HG03025 (cell line): Measurements from ENCODE around the gene KCNA5.

Experiments used
- ATAC-seq: cut with Tn5 transposase; IDR thresholded peaks from one replicate; pipeline ENCODE4 v1.9.1; 2021; ENCODE audit warnings: mild to moderate bottlenecking, moderate library complexity; ENCODE audit not compliant: unreplicated experiment, low FRiP score

Gene KCNA5

DNA sequence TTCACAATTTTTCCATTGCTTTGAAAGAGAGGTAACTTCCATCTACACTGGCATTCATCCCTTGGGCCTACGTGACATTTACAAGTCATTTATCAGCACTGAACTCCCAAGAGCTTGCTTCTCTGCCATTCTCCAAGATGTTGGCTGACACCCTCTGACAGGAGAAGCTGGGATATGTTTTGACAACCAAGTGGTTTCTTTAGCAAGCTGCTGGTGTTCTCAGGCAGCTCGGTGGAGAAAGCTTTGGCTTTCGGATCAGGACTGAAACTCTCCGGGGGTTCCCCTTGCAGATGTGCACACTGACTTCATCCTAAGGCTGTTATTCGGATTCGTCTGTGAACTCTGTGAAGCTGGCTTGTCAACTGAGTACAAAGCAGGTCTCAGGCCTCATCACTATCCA, 15.7 kb downstream of the KCNA5 start:
- no peak for ATAC-seq

DNA sequence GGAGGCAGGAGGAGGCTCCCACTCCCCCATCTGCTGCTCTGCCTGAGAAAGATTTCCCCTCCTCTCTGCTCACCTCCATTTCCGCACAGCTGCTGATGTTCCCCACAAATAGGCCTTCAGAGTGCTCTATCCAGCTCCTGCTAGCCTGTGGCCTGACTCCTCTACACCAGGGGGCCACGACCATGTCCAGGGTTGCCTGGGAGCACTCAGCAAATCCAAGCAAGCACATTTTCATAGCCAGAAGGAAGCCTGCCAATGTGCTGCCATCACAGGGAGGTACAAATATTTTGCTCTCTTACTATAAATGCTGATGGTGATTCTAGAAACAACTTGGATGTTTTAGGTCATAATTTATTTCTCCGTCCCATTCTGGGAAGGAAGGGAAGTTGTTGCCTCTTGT, 17.3 kb downstream of the KCNA5 start:
- ATAC-seq: no peak

DNA sequence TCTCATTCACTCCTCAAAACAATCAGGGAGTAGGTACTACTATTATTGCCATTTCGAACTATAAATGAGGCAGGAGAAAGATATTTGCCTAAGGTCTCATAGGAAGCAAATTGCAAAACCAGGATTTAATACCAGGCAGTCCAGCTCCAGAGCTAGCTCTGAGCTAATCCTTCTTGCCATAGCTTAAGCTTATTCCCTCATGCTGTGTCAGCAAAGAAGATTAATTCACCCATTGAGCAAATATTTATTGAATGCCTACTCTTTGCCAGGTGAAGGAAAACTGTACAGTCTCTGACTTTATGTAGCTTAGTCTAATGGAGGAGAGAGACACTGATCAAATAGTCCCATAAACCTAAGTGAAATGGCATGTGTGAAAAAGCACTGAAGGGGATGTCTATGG, 19.5 kb downstream of the KCNA5 start:
- no peak for ATAC-seq

DNA sequence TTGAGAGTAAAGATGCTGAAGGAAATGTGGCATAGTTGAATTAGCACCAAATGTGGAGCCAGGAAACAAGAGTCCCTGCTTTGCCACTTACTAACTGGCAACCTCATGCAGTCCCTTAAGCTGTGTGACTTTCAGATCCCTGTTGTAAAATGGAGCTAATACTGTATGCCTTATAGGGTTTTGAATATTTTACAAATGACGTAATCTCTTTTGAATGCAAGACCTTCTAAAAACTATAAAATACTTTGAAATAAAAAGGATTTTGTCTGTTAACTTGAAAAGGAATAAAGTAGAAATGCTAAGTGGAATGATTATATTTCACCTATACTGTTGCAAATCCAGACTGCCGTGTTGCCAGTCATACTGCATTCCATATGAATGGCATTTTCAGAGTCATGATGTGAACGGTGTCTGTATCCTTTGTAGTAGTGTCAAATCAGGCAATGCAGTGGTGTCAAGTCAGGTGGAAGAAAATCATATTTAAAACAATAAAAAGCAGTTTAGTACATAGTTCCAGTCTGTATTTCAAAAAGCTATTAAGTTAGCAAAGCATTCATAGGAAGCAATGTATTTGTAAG, 21.3 kb downstream of the KCNA5 start:
- no peak for ATAC-seq

DNA sequence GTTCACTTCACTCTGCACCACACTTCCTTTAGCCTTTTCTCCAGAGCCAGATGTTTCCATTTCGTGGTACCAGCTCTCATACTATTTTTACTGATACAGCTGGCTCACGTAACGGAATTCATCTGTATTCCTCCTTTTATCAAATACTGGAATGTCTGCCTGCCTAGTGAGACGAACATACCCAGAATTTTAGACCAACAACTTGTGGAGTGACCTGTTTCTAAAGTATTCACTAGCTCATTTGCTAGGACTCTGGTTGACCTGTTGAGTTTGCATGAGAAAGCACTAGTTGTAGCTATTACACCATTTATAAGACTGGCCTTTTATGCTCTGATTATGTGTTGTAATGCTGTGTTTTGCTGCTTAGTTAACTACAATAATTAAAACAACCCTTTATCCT, 22.6 kb downstream of the KCNA5 start:
- no peak for ATAC-seq

DNA sequence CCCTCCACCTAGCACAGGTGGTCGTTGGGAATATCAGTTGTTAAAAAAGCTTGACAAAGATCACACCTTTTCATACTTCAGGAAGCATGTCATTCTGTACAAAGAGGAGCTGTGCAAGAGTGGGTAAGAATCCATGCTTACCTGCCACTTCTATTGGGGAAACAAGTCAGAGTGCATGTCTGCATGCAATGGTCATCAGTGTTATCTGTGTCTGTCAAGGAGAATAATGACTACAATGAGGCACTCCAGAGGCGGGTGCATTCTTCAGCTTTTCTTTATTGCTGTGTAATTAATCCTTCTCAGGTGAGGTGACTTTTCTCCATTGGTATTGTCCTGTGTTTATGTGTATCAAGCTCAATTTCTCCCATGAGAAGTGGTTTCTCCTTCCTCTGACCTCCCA, 24.4 kb downstream of the KCNA5 start:
- ATAC-seq: no peak

DNA sequence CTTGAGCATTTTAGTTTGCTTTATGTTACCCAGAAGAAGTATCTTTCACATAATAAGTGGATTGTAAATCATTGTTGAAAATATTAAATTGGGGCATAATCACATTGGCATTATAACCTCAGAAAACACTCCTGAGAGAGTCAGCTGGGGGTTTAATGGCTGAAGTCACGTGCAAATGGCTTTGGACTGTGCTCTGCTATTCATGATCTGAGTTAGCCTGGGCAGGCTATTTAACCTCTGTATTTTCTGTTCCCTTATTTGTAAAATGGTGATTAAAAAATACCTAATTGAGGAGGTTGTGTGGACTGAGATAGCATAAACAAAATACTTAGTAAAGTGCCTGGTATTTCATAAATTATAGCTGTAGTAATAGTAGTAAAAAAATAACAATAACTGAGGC, 24.9 kb downstream of the KCNA5 start:
- ATAC-seq: no peak

DNA sequence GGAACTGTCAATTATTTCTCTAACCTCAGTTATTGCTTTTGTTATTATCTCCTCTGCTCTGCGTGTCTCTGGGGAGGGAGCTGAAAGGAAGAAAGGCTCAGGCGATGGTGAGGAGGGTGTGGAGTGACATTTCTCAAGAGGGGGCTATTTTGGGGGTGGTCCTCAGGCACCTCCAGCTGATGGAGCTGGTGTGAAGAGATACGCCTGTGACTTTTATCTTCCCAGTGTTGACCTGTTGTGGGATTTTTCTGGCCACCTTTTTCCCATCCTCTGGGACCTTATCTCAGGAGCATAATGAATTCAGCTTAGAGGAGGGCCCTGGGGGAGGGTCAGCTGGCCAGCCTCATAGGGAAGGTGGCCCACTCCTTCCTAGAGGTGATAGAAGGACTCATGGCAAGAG, 26.4 kb downstream of the KCNA5 start:
- ATAC-seq: no peak

DNA sequence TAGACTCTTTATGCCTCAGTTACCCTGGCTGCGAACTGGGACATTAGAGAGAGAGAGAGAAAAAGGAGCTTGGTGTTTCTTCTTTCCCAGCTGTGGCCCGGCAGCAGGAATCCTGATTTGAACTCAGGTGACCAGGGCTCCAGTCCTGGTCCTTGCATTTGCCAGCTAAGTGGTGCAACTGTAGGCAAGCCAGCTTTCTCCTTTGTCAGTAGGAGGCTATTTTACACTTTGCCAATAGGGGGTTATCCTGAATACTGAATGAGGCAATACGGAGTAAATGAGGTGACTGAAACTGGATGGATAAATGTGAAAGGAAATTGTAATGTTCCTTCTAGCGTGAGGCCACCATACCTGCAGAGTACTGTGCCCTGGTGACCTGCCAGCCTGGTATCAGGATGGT, 27.8 kb downstream of the KCNA5 start:
- no peak for ATAC-seq

DNA sequence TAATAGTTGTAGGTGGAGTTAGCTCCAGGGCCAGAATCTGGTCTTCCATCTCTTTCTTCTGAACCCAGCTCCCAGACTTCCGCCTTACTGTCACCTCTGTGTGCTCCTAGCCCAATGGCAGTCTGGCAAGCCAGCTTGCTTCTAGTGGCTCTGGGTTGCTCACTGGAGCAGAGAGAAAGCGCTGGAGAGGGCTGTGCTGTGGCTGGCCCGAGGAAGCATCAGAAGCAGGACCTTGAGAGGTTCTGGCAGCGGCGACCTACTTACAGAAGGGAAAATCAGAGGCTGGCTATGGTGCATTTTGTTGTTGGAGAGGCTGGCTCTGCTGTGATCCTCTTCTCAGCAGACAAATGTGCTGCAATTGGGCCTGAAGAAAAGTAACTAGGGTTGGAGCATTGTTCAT, 28.6 kb downstream of the KCNA5 start:
- ATAC-seq: no peak

DNA sequence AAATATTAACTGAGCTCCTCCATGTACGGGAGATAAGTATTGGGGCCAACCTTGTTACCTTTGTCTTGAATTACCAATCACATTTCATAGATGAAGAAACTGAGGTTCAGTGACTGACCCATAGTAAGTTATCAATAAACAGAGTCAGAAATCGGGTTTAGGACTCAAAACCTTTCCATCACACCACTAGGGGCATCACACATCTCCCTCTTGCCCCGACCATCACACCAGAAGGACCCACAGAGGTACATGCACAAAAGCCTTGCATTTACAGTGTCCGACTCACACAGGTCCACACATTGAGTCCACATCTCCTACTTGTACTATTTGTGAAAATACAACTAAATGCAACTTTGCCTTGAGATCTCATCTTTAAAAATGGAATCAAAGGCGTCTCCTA, 29.4 kb downstream of the KCNA5 start:
- no peak for ATAC-seq

DNA sequence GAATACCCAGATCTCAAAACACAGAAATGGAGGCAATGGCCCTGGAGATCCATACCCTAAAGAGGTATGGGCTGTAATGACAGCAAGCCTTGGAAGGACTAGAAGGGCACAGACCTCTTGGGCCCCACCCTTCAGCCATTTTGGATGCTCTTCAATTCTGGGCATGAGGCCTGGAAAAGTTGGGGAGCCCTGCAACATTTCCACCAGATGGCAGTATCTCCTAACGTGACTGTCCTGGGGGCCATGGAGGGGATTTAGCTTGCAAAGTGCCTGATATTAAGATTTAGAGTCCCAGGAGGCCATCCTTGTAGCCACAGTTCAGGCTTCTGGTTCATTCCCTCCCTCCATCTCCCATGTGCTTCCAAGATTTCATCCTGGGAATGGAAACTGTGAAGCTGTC, 30.2 kb downstream of the KCNA5 start:
- ATAC-seq: no peak

DNA sequence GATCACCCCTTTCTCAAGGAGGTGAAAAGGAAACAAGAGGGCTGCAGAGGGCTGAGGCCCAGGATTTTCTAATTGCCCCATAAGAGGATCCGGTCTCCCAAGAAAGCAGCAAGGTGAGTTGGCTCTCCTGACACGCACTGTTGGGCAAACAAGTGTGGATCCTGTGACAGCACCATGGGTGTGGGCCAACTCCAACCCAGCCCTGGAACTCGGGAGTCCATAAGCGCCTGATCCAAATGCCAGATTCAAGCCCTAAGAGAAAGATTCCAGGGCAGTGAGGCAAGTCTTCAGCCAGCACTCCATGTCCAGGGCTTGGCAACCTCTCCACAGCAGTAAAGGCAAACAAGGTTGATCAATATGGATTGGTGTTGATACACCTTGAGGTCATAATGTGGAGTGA, 33.1 kb downstream of the KCNA5 start:
- ATAC-seq: no peak

DNA sequence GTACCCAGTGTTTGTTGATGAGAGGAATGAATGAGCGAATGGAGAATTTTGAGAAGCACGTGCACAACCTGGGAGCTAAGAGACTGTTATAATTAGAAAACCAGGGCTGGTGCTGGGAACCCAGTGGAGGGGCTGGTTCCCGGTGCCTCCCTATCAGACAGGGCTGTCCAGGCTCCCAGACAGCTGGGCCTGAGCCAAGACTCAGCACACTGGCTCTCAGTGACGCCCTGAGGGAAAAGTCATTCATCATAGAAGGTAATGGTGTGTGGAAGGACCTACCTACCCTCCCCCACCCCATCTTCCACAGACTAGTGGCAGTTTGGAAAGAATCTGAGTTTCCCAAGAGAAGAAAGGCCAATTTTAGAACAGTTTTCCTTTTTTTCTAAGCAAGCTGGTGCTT, 34.7 kb downstream of the KCNA5 start:
- no peak for ATAC-seq

DNA sequence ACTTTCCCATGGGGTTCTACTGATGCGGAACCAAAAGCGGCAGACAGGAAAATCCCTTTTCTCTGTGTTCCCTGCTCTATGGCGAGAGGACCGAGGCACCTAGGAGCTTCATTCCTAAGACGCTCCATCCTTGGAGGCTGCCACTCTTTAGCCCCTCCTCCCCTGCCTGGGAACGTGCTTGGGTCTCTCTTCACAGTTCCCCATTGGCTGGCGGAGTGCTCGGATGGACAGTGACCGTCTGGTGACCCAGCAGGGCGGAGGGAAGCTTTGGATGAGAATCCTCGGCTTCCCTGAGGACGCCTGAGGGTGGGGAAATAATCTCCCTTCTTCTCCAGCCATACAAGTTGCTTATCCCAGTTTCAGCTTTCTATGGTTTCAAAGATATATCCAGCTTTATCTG, 37.3 kb downstream of the KCNA5 start:
- no peak for ATAC-seq

DNA sequence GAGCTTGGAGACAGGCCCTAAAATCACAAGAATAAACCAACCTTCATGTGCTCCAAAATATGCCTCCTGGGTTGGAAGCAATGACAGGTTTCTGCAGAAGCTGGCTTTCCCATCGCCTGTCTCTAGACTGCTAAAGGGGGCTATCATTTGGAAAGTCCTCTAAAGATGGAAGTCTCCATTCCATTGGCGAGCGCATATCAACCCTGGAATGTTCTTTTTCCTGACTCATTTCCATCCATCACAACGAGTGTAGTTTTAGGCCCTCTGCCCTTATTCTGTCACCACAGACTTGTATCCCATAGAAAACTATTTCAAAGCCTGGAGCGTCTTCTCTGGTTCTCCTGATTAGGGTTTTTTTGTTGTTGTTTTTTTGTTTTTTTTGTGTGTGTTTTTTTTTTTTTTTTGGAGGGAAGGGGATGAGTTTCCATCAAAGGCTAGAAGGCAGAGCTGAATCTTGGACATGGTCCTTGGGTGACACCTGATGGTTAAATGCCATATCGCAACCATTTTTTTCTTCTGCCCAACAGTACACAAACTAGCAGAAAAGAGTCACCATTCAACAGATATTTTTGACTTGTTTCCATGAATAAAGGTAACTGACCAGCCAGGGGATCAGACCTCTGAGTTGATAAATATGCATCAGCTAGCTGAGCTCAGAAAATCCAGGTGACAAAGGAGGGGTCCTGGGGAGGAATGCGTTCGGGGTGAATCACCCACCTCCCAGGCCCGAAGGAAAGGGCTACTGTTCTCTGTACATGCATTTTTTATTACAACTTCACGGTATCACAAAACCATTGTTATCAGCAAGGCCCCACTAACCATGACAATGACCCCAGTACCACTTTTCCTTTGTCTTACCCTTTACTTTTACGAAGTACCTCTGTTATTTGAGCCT, 40.5 kb downstream of the KCNA5 start:
- no peak for ATAC-seq

DNA sequence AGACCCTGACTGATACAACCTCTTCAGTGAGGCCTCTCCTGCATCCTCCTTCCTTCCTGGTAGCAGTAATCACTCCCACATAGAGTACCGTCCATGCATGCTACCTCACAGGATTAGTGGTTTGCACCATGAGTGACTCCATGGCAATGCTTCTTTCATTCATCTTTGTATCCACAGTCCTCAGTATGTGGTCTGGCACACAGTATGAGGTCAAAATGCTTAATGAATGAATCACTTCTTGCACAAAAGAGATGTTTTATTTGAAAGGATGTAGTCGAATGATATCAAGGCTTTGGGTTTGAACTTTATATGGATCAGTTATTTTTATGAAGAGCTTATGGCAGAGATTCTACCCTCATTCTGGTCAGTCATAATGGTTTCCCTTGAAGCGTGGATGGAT, 42.2 kb downstream of the KCNA5 start:
- ATAC-seq: no peak

DNA sequence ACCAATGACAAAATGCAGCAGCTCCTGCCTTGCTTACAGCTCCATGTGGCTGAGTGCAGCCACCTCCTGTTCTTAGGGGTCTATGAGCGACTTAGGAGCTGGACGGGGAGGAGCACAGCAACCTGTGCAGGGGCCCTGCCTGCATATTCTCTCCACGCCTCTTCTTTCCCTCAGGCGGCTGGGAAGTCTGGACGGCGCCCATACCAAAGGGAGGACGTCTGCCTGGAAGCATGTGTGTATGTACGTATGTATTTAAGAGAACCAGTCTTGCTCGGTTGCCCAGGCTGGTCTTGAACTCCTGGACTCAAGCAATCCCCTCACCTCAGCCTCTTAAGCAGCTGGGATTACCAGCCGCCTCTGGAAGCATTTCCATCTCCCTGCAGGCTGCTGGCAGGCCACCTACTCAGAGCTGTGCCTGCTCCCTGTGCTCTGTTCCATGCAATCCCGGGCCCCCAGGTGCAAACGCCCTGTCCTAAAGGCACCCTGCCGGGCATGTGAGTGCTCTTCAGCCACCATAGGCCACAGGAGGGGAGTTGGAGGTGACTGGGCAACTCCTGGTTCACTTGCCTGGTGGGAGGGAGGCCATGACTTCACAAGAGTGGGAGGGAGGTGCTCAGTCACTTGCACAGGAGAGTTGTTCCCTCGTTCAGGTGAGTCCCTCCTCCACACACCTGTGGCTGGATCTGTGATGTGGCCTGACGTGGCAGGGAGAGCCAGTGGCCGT, 44.3 kb downstream of the KCNA5 start:
- ATAC-seq: no peak

DNA sequence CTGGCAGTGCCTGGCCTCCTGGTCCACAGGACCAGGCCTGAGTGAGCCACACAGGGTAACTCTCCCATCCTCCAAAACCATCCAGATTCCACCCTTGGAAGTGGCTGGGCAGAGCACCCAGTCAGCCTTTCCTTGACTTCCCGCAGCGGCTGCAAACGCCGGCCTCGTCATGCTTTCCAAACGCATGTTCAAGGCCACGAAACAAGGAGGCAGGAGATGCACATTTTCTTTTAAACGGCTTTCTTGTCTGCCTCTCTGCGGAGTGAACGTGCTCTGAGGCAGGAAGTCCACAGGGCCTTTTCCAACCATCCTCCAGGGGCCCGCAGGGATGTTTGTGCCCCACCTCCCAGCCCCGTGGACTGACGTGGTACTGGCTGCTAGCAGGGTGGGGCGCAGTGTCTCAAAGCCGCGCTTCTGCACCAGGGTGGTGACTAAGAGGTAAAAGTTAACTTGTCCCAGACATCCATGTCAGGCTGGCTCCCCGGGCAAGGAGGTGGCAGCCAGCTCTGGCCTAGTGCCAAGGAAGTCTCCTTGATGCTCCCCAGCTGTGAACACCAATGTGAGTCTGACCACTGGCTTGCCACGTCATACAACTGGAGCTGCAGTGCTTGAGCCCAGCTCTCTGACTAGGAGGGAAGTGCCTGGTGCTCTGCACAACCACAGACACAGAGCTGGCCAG, 45.0 kb downstream of the KCNA5 start:
- no peak for ATAC-seq

DNA sequence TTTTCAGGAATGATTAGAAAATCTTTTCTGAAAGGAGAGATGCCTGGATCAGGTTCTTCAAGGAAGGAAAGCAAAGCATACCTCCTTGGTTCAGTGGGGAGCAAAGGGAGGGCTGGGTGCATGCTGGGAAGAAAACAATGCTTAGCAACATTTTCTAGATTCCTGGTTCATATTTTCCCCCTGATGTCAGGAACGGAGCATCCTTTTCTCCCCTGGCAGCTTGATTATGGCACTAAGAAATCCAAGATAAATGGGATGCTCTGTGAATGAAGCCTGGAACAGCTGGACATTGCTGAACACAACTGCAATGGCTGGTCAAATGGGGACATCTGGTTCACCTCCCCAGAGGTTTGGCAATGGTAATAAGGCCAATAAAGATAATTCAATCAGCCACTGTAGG, 50.9 kb downstream of the KCNA5 start:
- ATAC-seq: no peak

DNA sequence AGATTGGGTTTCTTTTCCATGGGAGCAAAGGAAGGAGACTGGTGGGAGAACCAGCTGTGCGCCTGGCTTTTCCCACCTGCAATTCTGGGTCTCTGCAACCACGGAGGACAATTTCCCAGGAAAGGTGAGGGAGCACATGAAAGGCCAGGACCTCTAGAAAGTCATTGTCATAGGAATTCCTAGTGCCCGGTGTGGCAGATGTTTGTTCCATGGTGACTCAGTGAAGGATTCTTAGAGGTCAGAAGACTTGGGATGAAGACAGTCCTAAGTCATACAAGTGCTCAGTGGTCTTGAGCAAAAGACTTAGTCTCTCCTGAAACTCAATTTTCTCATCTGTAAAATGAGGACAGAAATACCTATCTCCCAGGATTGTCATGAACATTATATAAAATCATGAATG, 51.3 kb downstream of the KCNA5 start:
- no peak for ATAC-seq
